Measurements from ENCODE around the gene NANOGP8. TPM values are rescaled to one million over a fixed set of nuclear protein-coding genes. Genes with fewer than 3 reads are reported as not detected.
A peak's percentile ranks its signal among the peaks of the same experiment; 100 is the strongest.

Gene NANOGP8
- total RNA-seq, 1 experiment from 2014 or later: 88.4 TPM

GRCh38 chr15:35062738-35063099 is 22.4 kb downstream of the NANOGP8 start:
- Histone ChIP-seq H3K18ac (ENCODE audit: insufficient read length, low read depth, low read length) (no peak overlapping the region), H3K4ac (ENCODE audit: low read depth, low read length) (no peak overlapping the region), H2BK120ac (ENCODE audit: low read depth, low read length, poor library complexity, severe bottlenecking) (peak overlapping the region; percentile 16), H2BK12ac (ENCODE audit: insufficient read length, low read depth, low read length) (no peak overlapping the region), H3K79me2 (ENCODE audit: insufficient read depth, low read length) (no peaks in the 10 kb centered on the region), H3K27me3 (ENCODE audit: insufficient read depth, low read length) (no peaks in the 10 kb centered on the region), H2BK15ac (ENCODE audit: low read depth, low read length) (no peak overlapping the region), H3K23me2 (ENCODE audit: insufficient read length, low read depth, low read length, poor library complexity, severe bottlenecking) (peaks cover 4% of the 10 kb centered on the region), H4K20me1 (ENCODE audit: control insufficient read depth, insufficient read depth, insufficient read length) (no peaks in the 10 kb centered on the region), H2AFZ (ENCODE audit: low read length) (no peak overlapping the region), H4K5ac (ENCODE audit: insufficient read length, low read depth, low read length) (no peak overlapping the region), H3K56ac (ENCODE audit: insufficient read length, low read depth, low read length) (no peak overlapping the region), H3K4me2 (ENCODE audit: insufficient read depth, insufficient read length, low read length) (no peak overlapping the region), H4K91ac (ENCODE audit: insufficient read length, low read depth, low read length) (no peak overlapping the region), H3K23ac (ENCODE audit: insufficient read length, low read depth, low read length) (no peak overlapping the region), H2BK20ac (ENCODE audit: low read depth, low read length, poor library complexity, severe bottlenecking) (no peak overlapping the region), H3K14ac (ENCODE audit: insufficient read depth, low read length) (no peak overlapping the region), H2BK5ac (ENCODE audit: insufficient read length, low read length) (no peak overlapping the region), H3K4me1 (ENCODE audit: insufficient read depth, low read length) (peaks cover 10% of the 10 kb centered on the region), H2AK5ac (ENCODE audit: insufficient read length, low read length) (no peak overlapping the region), H4K8ac (replicated peaks; ENCODE audit: insufficient read length, low read depth, low read length) (no peak overlapping the region), H3T11ph (ENCODE audit: low read length) (no peak overlapping the region), H3K27ac (ENCODE audit: insufficient read length, low read depth, low read length) (peak overlapping the region; percentile 79), H3K79me1 (ENCODE audit: insufficient read depth, low read depth, low read length, poor library complexity, severe bottlenecking) (no peaks in the 10 kb centered on the region), H3K9me3 (ENCODE audit: control insufficient read depth, low read depth, low read length) (no peaks in the 10 kb centered on the region), H3K9ac (ENCODE audit: extremely low read depth, insufficient read length, low read length) (no peak overlapping the region)
- no peak for DNase-seq
- Mint-ChIP-seq H3K27ac (peak overlapping the region; percentile 38 to 98 (median 98)), H3K27me3 (ENCODE audit: low read depth) (no peaks in the 10 kb centered on the region), H3K9me3 (no peaks in the 10 kb centered on the region), H3K36me3 (ENCODE audit: insufficient read depth in 1 of 3, low read depth in 3 of 3) (peaks cover 0 to 4% (median 4%) of the 10 kb centered on the region in 3 experiments; a peak in 5 of 7 replicates), H3K4me1 (peaks cover 64 to 66% of the 10 kb centered on the region in 2 experiments), H3K4me3 (0 out of 5 replicates have a peak overlapping the region, but pooled peaks have one; percentile 4 to 31)
- WGBS (ENCODE audit: extremely low coverage, insufficient read length, low lambda C conversion rate): no CpG with 5 or more reads among the region's 1 CpG
- TF ChIP-seq CTCF (conservative IDR thresholded peaks at IDR 0.05): no peak
